Transverse colon (tissue), 4 donors: Measurements from ENCODE around the gene MAFB.

Experiments
- EP300 ChIP-seq: sonication (generic); formaldehyde crosslinking; IDR thresholded peaks from one replicate; pipeline ENCODE4 v1.6.1; 2017; ENCODE audit warnings: antibody characterized with exemption, low read depth
- POLR2AphosphoS5 ChIP-seq, 3 donors: sonication (generic); formaldehyde crosslinking; IDR thresholded peaks; one replicate each; pipeline ENCODE4 v1.6.1; 2016; ENCODE audit warnings: antibody characterized with exemption in 3 of 3
- TF ChIP-seq, protein P1 (sequence below), 5 experiments: fragments of 200-600 bp in 3 of 5; fragments of 450-650 bp in 2 of 5; sonication (generic) in 3 of 5; IDR thresholded peaks; 1 replicate in 2 of 5; 2 replicates in 3 of 5; pipeline ENCODE4 v1.5.1; 2016 to 2017; ENCODE audit warnings: antibody characterized with exemption in 5 of 5, inconsistent platforms in 3 of 5, mild to moderate bottlenecking in 2 of 5, moderate library complexity in 1 of 5

DNA sequence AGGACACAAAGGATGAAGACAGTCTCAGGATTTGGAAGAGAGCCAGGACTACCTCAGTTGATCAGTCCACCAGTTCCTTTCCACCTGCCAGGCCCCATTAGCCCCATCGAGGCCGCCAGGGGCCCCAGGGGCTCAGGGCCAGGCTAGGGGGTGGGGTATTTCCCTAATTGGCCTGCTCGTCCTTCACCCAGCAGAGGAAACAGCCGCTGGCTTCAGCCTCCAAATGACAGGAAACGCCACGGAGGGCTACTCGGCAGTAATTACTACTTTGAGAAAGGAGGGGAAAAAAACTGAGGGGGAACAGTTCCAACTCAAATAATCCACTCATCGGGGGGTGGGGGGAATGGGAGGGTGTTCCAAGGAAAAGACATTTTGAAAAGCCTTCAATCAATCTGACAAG lies 42.7 kb downstream of the MAFB start:
- TF ChIP-seq, protein P1, sequence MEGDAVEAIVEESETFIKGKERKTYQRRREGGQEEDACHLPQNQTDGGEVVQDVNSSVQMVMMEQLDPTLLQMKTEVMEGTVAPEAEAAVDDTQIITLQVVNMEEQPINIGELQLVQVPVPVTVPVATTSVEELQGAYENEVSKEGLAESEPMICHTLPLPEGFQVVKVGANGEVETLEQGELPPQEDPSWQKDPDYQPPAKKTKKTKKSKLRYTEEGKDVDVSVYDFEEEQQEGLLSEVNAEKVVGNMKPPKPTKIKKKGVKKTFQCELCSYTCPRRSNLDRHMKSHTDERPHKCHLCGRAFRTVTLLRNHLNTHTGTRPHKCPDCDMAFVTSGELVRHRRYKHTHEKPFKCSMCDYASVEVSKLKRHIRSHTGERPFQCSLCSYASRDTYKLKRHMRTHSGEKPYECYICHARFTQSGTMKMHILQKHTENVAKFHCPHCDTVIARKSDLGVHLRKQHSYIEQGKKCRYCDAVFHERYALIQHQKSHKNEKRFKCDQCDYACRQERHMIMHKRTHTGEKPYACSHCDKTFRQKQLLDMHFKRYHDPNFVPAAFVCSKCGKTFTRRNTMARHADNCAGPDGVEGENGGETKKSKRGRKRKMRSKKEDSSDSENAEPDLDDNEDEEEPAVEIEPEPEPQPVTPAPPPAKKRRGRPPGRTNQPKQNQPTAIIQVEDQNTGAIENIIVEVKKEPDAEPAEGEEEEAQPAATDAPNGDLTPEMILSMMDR (IDR thresholded peaks at IDR 0.05) = no peak
- TF ChIP-seq POLR2AphosphoS5 (IDR thresholded peaks at IDR 0.05) (no peak), EP300 (no peak)
